HG03108 (cell line): Measurements from ENCODE around the gene PRCD.

Experiments used
- ATAC-seq: cut with Tn5 transposase; IDR thresholded peaks from one replicate; pipeline ENCODE4 v1.9.1; 2021; ENCODE audit warnings: moderate library complexity; ENCODE audit not compliant: unreplicated experiment

The PRCD gene

GRCh38 chr17:76539631-76540271, at the start of gene PRCD:
PRCD (plus strand) TSS chr17:76540044; CDS start chr17:76540142, 98 bp downstream.
- ATAC-seq, result no peak

GRCh38 chr17:76490112-76490710, 49.6 kb upstream of the PRCD start:
- ATAC-seq, result no peak

GRCh38 chr17:76491271-76492122, 48.3 kb upstream of the PRCD start:
- peak; percentile 2 for ATAC-seq

- peak; percentile 45 for ATAC-seq
Observed at GRCh38 chr17:76492123-76492988, 47.5 kb upstream of the PRCD start.

- peak; percentile 37 for ATAC-seq
Observed at GRCh38 chr17:76492989-76493501, 46.8 kb upstream of the PRCD start.

- ATAC-seq, result no peak
Observed at GRCh38 chr17:76493505-76494167, 46.2 kb upstream of the PRCD start.

- ATAC-seq, result no peak
Observed at GRCh38 chr17:76495663-76496400, 44.0 kb upstream of the PRCD start.

- ATAC-seq, result no peak
Observed at GRCh38 chr17:76496464-76496863, 43.4 kb upstream of the PRCD start.

- ATAC-seq, result no peak
Observed at GRCh38 chr17:76497699-76497978, 42.2 kb upstream of the PRCD start.

GRCh38 chr17:76497979-76498875, 41.6 kb upstream of the PRCD start:
- no peak for ATAC-seq

GRCh38 chr17:76498876-76499251, 41.0 kb upstream of the PRCD start:
- no peak for ATAC-seq

- no peak for ATAC-seq
Observed at GRCh38 chr17:76499267-76499667, 40.6 kb upstream of the PRCD start.

GRCh38 chr17:76500074-76500746, 39.6 kb upstream of the PRCD start:
- no peak for ATAC-seq

- ATAC-seq, result no peak
Observed at GRCh38 chr17:76500747-76501017, 39.2 kb upstream of the PRCD start.

GRCh38 chr17:76501018-76501826, 38.6 kb upstream of the PRCD start, which contains the start of gene RHBDF2:
RHBDF2 (minus strand) TSS chr17:76501423; CDS start chr17:76481524, 19,899 bp downstream.
- peak; percentile 69 for ATAC-seq

GRCh38 chr17:76501827-76502307, 38.0 kb upstream of the PRCD start:
- no peak for ATAC-seq
